SK-N-SH (cell line): ENCODE results near the gene AGGF1. TPM values are rescaled to one million over a fixed set of nuclear protein-coding genes. Genes with fewer than 3 reads are reported as not detected.

Source experiments
- CTCF ChIA-PET: fragments of 300-600, 350-600 bp; formaldehyde crosslinking; extraction: SDS; loops from one replicate; lab custom pipeline; 2021; lab: Yijun Ruan, JAX
- POLR2A ChIA-PET: fragments of 350-600 bp; sonication (Branson Sonifier 250); formaldehyde crosslinking; extraction: SDS; loops from one replicate; lab custom pipeline; 2020; ENCODE audit warnings: antibody characterized with exemption, inconsistent platforms; lab: Yijun Ruan, JAX
- DNase-seq: peaks from one replicate; pipeline ENCODE4 v3.0.0; 2012
- H2AFZ ChIP-seq: fragments of 200-600 bp; sonication (generic); 2 replicates; pipeline ENCODE4 v1.8.1; 2016; ENCODE audit warnings: antibody characterized with exemption, mild to moderate bottlenecking, low read depth
- H3F3A ChIP-seq: fragments of 200-600 bp; sonication (generic); replicated peaks from 2 replicates; pipeline ENCODE3; 2016; ENCODE audit warnings: antibody characterized with exemption, mild to moderate bottlenecking; ENCODE audit not compliant: insufficient read depth
- H3K27ac ChIP-seq, 2 experiments: fragments of 200-500 bp in 1 of 2; fragments of 200-600 bp in 1 of 2; sonication (Bioruptor generic) in 1 of 2; sonication (generic), shearing (Covaris generic) in 1 of 2; 2 replicates each; pipeline versions ENCODE4 v1.5.1 to v1.6.1; 2014 to 2016; ENCODE audit warnings: low read depth in 2 of 2, inconsistent platforms in 1 of 2, low read length in 1 of 2, mild to moderate bottlenecking in 1 of 2, mixed read lengths in 1 of 2
- H3K27me3 ChIP-seq: fragments of 200-600 bp; sonication (generic), shearing (Covaris generic); 2 replicates; pipeline ENCODE4 v1.6.1; 2016; ENCODE audit warnings: mixed run types; ENCODE audit not compliant: insufficient read depth
- H3K36me3 ChIP-seq, 2 experiments: fragments of 200-500 bp in 1 of 2; fragments of 200-600 bp in 1 of 2; sonication (Bioruptor generic) in 1 of 2; sonication (generic) in 1 of 2; replicated peaks in 1 of 2; 2 replicates each; pipeline versions ENCODE3 to v1.5.1; 2014 to 2016; ENCODE audit warnings: low read length in 1 of 2, mild to moderate bottlenecking in 1 of 2; ENCODE audit not compliant: insufficient read depth in 2 of 2, control insufficient read depth in 1 of 2
- H3K4me1 ChIP-seq, 2 experiments: fragments of 200-500 bp in 1 of 2; fragments of 200-600 bp in 1 of 2; sonication (Bioruptor generic) in 1 of 2; sonication (generic), shearing (Covaris generic) in 1 of 2; 2 replicates each; pipeline versions ENCODE4 v1.5.1 to v1.6.1; 2014 to 2016; ENCODE audit warnings: low read depth in 1 of 2, low read length in 1 of 2, mixed run types in 1 of 2; ENCODE audit not compliant: insufficient read depth in 2 of 2, control insufficient read depth in 1 of 2
- H3K4me2 ChIP-seq: fragments of 200-600 bp; sonication (generic), shearing (Covaris generic); 2 replicates; pipeline ENCODE4 v1.6.1; 2017; ENCODE audit warnings: mixed run types
- H3K4me3 ChIP-seq, 2 experiments: fragments of 200-500 bp in 1 of 2; fragments of 200-600 bp in 1 of 2; sonication (Bioruptor generic) in 1 of 2; sonication (generic), shearing (Covaris generic) in 1 of 2; 2 replicates each; pipeline versions ENCODE4 v1.5.1 to v1.8.1; 2014 to 2016; ENCODE audit warnings: low read depth in 2 of 2, inconsistent platforms in 1 of 2, low read length in 1 of 2, mild to moderate bottlenecking in 1 of 2, mixed read lengths in 1 of 2, moderate library complexity in 1 of 2
- H3K79me2 ChIP-seq: fragments of 200-600 bp; sonication (generic); 2 replicates; pipeline ENCODE4 v1.8.1; 2017; ENCODE audit warnings: mild to moderate bottlenecking; ENCODE audit not compliant: insufficient read depth
- H3K9ac ChIP-seq: fragments of 200-600 bp; sonication (generic); 2 replicates; pipeline ENCODE4 v1.6.1; 2017; ENCODE audit warnings: mixed run types
- H3K9me2 ChIP-seq: fragments of 200-600 bp; sonication (generic); 2 replicates; pipeline ENCODE4 v1.6.1; 2017; ENCODE audit warnings: mixed run types
- H3K9me3 ChIP-seq: fragments of 200-600 bp; sonication (generic); 2 replicates; pipeline ENCODE4 v1.6.1; 2017; ENCODE audit warnings: mixed run types, mild to moderate bottlenecking, moderate library complexity
- H4K20me1 ChIP-seq: fragments of 200-600 bp; sonication (generic); 2 replicates; pipeline ENCODE4 v1.6.1; 2017; ENCODE audit warnings: mild to moderate bottlenecking, mixed run types; ENCODE audit not compliant: insufficient read depth
- FOSL2 ChIP-seq: IDR thresholded peaks from 2 replicates; pipeline ENCODE4 v1.4.0; 2012; ENCODE audit warnings: low read depth, mild to moderate bottlenecking, moderate library complexity, borderline replicate concordance
- GABPA ChIP-seq: IDR thresholded peaks from 2 replicates; pipeline ENCODE4 v1.4.0; 2012; ENCODE audit warnings: low read depth, mild to moderate bottlenecking
- GATA2 ChIP-seq: sonication (generic); formaldehyde crosslinking; IDR thresholded peaks from 2 replicates; pipeline ENCODE4 v1.5.0; 2020; ENCODE audit warnings: mild to moderate bottlenecking, missing genetic modification reagents
- JUND ChIP-seq: IDR thresholded peaks from 2 replicates; pipeline ENCODE4 v1.4.0; 2012
- MXI1 ChIP-seq: IDR thresholded peaks from 2 replicates; pipeline ENCODE4 v1.6.1; 2012; ENCODE audit warnings: mild to moderate bottlenecking, low read depth, low read length, improper control_type of control experiment
- NRF1 ChIP-seq: IDR thresholded peaks from 2 replicates; pipeline ENCODE4 v1.6.1; 2012; ENCODE audit warnings: low read depth, mild to moderate bottlenecking, low read length
- RAD21 ChIP-seq: IDR thresholded peaks from 2 replicates; pipeline ENCODE4 v1.6.1; 2012; ENCODE audit warnings: mild to moderate bottlenecking, low read length
- RCOR1 ChIP-seq: fragments of 150-350 bp; IDR thresholded peaks from 2 replicates; pipeline ENCODE4 v1.6.1; 2017; ENCODE audit warnings: antibody characterized with exemption, low read length
- SMC3 ChIP-seq: IDR thresholded peaks from 2 replicates; pipeline ENCODE4 v1.6.1; 2012; ENCODE audit warnings: low read depth, low read length, improper control_type of control experiment
- TAF1 ChIP-seq: IDR thresholded peaks from 2 replicates; pipeline ENCODE4 v1.6.1; 2012; ENCODE audit warnings: low read depth, mild to moderate bottlenecking, low read length, moderate library complexity, borderline replicate concordance
- TEAD4 ChIP-seq: IDR thresholded peaks from 2 replicates; pipeline ENCODE4 v1.4.0; 2012; ENCODE audit warnings: mild to moderate bottlenecking, borderline replicate concordance; ENCODE audit not compliant: insufficient read depth
- WGBS: methylation state at CpG from one replicate; pipeline ENCODE4 v1.1.6; 2017; ENCODE audit warnings: low lambda C conversion rate; 5-methylcytosine and 5-hydroxymethylcytosine counted together
- polyA plus RNA-seq, 3 experiments: library from polyadenylated mRNA; depleted of rRNA; stranded (reverse); fragments of >200 nt; gene quantifications; 2 replicates each; pipeline ENCODE4 v1.2.3, GENCODE V29; 2012
- TF ChIP-seq, protein P1 (sequence below): IDR thresholded peaks from 2 replicates; pipeline ENCODE4 v1.4.0; 2012; ENCODE audit warnings: low read depth, borderline replicate concordance
- TF ChIP-seq, protein P2 (sequence below): fragments of 150-350 bp; IDR thresholded peaks from 2 replicates; pipeline ENCODE4 v1.6.1; 2017; ENCODE audit warnings: antibody characterized with exemption, low read length, low read depth, borderline replicate concordance
- TF ChIP-seq, protein P3 (sequence below): IDR thresholded peaks from 2 replicates; pipeline ENCODE4; 2012

The AGGF1 gene
- polyA plus RNA-seq, 1 of the 3 experiments (the other 2 are of a cell fraction): 9.8 TPM

DNA sequence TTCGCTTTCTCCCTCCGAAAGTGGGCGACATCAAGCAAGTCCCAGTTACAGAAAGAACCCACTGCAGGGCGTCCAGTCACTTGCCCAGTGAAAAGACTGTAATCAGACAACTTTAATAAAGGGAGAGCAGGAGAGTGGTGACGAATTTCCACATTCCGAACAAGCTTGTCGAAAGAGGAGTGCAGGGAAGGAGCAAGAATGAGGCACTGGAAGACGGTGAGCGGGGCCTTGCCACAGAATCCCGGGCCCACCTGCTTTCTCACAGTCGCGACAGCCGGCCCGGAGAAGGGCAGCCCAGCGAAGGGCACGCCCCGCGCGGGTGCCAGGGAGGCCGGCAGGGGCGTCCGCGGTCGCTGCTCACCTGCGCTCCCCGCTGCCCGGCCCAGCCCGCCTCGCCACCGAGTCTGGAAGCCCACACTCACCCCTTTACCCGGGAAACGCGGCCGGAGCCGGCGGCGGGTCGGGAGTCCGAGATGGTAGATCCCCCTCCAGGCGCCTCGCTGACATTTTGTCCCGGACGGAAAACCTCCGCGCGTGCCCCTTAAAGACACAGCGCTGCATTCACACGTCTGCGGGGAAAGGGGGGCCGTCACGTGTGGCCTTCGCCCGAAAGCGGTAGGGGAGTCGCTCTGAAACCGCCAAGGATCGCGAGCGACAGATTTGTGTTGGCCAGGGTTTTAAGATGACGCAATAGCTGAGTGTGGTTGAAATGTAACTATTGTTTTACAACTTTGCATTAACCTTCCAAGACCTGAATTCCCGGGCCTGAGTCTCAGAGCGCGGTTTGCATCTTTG, 56.7 kb downstream of the AGGF1 start, which contains the start of gene ZBED3 (continued):
- 0 out of 2 replicates have a peak, but pooled peaks have one; percentile 2 for TF ChIP-seq FOSL2

DNA sequence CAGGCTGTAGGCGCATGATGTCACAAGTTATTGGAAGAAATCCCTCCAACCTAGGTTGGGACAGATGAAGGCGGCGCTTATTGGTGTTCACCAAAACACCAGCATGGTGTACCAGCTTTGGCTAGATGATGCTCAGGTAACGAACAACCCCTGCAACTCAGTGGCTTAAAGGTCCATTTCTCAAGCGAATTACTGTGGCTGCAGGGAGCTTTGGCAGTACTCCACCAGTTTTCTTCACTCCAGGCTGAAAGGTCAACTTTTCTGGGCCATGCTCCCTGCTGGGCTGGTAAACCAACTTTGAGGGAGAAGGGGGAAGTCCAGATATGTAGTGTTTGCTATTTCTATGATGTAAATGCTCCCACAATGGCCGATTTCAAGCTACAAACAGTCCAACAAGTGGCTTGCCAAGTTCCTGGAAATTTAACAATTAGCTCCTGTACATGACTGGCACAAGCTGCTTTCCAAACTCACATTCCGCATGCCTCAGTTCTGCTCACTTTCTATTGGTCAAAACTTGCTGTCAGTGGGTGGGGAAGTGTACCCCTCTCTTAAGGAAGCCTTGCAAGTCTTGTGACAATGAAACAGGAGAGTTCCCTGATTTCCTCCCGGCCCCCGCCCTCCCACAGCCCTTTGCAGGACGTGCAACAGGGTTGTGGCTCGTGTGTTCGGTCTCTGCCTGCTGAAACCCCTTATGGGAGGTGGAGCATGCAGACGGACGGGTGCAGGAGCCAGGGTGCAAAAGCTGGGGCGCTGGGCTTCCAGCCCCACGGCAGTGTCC, 57.5 kb downstream of the AGGF1 start:
- peak overlapping the region in 1 of 2 experiments; percentile 94; a peak in 3 of 4 replicates for H3K27ac ChIP-seq
- H3K79me2 ChIP-seq: no peaks in the 10 kb centered on the region
- WGBS: 65% methylated on average over 14 of the region's 16 CpGs
- peaks cover 7% of the 10 kb centered on the region for H3F3A ChIP-seq
- H4K20me1 ChIP-seq: no peaks in the 10 kb centered on the region
- no peaks in the 10 kb centered on the region for H3K9me3 ChIP-seq
- no peaks in the 10 kb centered on the region for H3K9me2 ChIP-seq
- CTCF ChIA-PET: interaction anchor here (1.0 to 3.1 kb wide), 3 partner anchors 10 to 349 kb away, joined by 3 to 46 read pairs (median 3); no protein-coding TSS in a partner anchor
- H3K4me1 ChIP-seq: peaks cover 0 to 10% of the 10 kb centered on the region in 2 experiments; a peak in 2 of 4 replicates
- peak overlapping the region; percentile 83 for H3K4me2 ChIP-seq
- H3K27me3 ChIP-seq: no peaks in the 10 kb centered on the region
- H3K4me3 ChIP-seq: peak overlapping the region; percentile 66 to 69
- H3K36me3 ChIP-seq: peaks cover 4 to 6% of the 10 kb centered on the region in 2 experiments
- POLR2A ChIA-PET: interaction anchor here (2.9 kb wide), 1 partner anchor 10 kb away, joined by 20 read pairs; no protein-coding TSS in a partner anchor
- no peak for DNase-seq
- peak overlapping the region; percentile 86 for H2AFZ ChIP-seq
- TF ChIP-seq RCOR1 (no peak), RAD21 (no peak), SMC3 (no peak), NRF1 (no peak), JUND (no peak), TAF1 (no peak), GABPA (no peak), MXI1 (no peak), GATA2 (CRISPR knock-in tag) (no peak), TEAD4 (no peak)
- TF ChIP-seq, protein P1, sequence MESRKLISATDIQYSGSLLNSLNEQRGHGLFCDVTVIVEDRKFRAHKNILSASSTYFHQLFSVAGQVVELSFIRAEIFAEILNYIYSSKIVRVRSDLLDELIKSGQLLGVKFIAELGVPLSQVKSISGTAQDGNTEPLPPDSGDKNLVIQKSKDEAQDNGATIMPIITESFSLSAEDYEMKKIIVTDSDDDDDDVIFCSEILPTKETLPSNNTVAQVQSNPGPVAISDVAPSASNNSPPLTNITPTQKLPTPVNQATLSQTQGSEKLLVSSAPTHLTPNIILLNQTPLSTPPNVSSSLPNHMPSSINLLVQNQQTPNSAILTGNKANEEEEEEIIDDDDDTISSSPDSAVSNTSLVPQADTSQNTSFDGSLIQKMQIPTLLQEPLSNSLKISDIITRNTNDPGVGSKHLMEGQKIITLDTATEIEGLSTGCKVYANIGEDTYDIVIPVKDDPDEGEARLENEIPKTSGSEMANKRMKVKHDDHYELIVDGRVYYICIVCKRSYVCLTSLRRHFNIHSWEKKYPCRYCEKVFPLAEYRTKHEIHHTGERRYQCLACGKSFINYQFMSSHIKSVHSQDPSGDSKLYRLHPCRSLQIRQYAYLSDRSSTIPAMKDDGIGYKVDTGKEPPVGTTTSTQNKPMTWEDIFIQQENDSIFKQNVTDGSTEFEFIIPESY: no peak
- TF ChIP-seq, protein P2, sequence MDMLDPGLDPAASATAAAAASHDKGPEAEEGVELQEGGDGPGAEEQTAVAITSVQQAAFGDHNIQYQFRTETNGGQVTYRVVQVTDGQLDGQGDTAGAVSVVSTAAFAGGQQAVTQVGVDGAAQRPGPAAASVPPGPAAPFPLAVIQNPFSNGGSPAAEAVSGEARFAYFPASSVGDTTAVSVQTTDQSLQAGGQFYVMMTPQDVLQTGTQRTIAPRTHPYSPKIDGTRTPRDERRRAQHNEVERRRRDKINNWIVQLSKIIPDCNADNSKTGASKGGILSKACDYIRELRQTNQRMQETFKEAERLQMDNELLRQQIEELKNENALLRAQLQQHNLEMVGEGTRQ: no peak
- TF ChIP-seq, protein P3, sequence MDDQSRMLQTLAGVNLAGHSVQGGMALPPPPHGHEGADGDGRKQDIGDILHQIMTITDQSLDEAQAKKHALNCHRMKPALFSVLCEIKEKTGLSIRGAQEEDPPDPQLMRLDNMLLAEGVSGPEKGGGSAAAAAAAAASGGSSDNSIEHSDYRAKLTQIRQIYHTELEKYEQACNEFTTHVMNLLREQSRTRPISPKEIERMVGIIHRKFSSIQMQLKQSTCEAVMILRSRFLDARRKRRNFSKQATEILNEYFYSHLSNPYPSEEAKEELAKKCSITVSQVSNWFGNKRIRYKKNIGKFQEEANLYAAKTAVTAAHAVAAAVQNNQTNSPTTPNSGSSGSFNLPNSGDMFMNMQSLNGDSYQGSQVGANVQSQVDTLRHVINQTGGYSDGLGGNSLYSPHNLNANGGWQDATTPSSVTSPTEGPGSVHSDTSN: no peak
- peak overlapping the region; percentile 71; the same call in 1 of the 2 replicates for H3K9ac ChIP-seq
